IMR-90 (cell line): ENCODE measurements around the gene MKKS. TPM values are rescaled to one million over a fixed set of nuclear protein-coding genes. Genes with fewer than 3 reads are reported as not detected.
A peak's percentile ranks its signal among the peaks of the same experiment; 100 is the strongest.

Experiments
- ATAC-seq: fragments of 200-7000 bp; cut with Tn5 transposase; 2 replicates; pipeline ENCODE4 v1.9.1; 2020; ENCODE audit warnings: low read depth, mild to moderate bottlenecking, moderate library complexity
- BruUV-seq: library from RNA; stranded (reverse); fragments of 400-500 nt; replicated peaks from 2 replicates; lab custom pipeline; 2021; lab: Mats Ljungman, UMichigan
- CTCF ChIA-PET: fragments of 300-600 bp; formaldehyde crosslinking; extraction: SDS; loops from one replicate; lab custom pipeline; 2021; ENCODE audit warnings: antibody characterized with exemption; lab: Yijun Ruan, JAX
- POLR2A ChIA-PET: fragments of 300-600 bp; sonication (Branson Sonifier 250); formaldehyde crosslinking; loops from one replicate; lab custom pipeline; 2022; ENCODE audit warnings: antibody characterized with exemption; ENCODE audit not compliant: unreplicated experiment; lab: Charles Lee
- DNase-seq: peaks from one replicate; pipeline ENCODE4 v3.0.0; 2013
- H2AFZ ChIP-seq: replicated peaks from 2 replicates; pipeline ENCODE3; 2013; ENCODE audit warnings: low read length, mild to moderate bottlenecking; ENCODE audit not compliant: poor library complexity
- H2AK5ac ChIP-seq: 2 replicates; pipeline ENCODE4 v1.6.1; 2013; ENCODE audit warnings: low read depth, low read length, inconsistent platforms
- H2AK9ac ChIP-seq: replicated peaks from 2 replicates; pipeline ENCODE3; 2013; ENCODE audit warnings: mild to moderate bottlenecking, low read depth, low read length, moderate library complexity; ENCODE audit not compliant: poor library complexity
- H2BK120ac ChIP-seq: 2 replicates; pipeline ENCODE4 v1.6.1; 2013; ENCODE audit warnings: low read depth, low read length, inconsistent platforms
- H2BK15ac ChIP-seq: 3 replicates; pipeline ENCODE4 v1.6.1; 2013; ENCODE audit warnings: low read depth, low read length, inconsistent platforms
- H2BK20ac ChIP-seq: 2 replicates; pipeline ENCODE4 v1.6.1; 2013; ENCODE audit warnings: low read depth, mild to moderate bottlenecking, inconsistent platforms, low read length, moderate library complexity
- H2BK5ac ChIP-seq: 2 replicates; pipeline ENCODE4 v1.6.1; 2013; ENCODE audit warnings: mild to moderate bottlenecking, low read depth, low read length, inconsistent platforms; ENCODE audit not compliant: poor library complexity, severe bottlenecking
- H3K14ac ChIP-seq: replicated peaks from 2 replicates; pipeline ENCODE4 v1.6.1; 2013; ENCODE audit warnings: low read depth, low read length, inconsistent platforms
- H3K18ac ChIP-seq: 2 replicates; pipeline ENCODE4 v1.6.1; 2013; ENCODE audit warnings: low read depth, low read length, control low read depth
- H3K23ac ChIP-seq: 2 replicates; pipeline ENCODE4 v1.6.1; 2013; ENCODE audit warnings: low read depth, low read length, inconsistent platforms
- H3K27ac ChIP-seq: 2 replicates; pipeline ENCODE4 v1.5.1; 2013; ENCODE audit warnings: mild to moderate bottlenecking, control low read depth, low read length; ENCODE audit not compliant: insufficient read depth
- H3K27me3 ChIP-seq: 2 replicates; pipeline ENCODE4 v1.6.1; 2013; ENCODE audit warnings: low read length; ENCODE audit not compliant: control insufficient read depth, insufficient read depth
- H3K36me3 ChIP-seq: 2 replicates; pipeline ENCODE4 v1.6.1; 2013; ENCODE audit warnings: low read length, mixed read lengths; ENCODE audit not compliant: control insufficient read depth, insufficient read depth
- H3K4ac ChIP-seq: 2 replicates; pipeline ENCODE4 v1.6.1; 2013; ENCODE audit warnings: low read depth, low read length, inconsistent platforms
- H3K4me1 ChIP-seq: 2 replicates; pipeline ENCODE4 v1.6.1; 2013; ENCODE audit warnings: low read length, mixed read lengths; ENCODE audit not compliant: control insufficient read depth, insufficient read depth
- H3K4me2 ChIP-seq: 2 replicates; pipeline ENCODE4 v1.6.1; 2013; ENCODE audit warnings: low read depth, mild to moderate bottlenecking, control low read depth, low read length, moderate library complexity
- H3K4me3 ChIP-seq: 2 replicates; pipeline ENCODE4 v1.5.1; 2013; ENCODE audit warnings: low read depth, mild to moderate bottlenecking, control low read depth, low read length, moderate library complexity; ENCODE audit not compliant: insufficient read depth
- H3K56ac ChIP-seq: 2 replicates; pipeline ENCODE4 v1.6.1; 2013; ENCODE audit warnings: low read length, inconsistent platforms; ENCODE audit not compliant: insufficient read depth; ENCODE audit errors: extremely low read depth
- H3K79me1 ChIP-seq, 2 experiments: 2 replicates each; pipeline ENCODE4 v1.6.1; 2013; ENCODE audit warnings: low read length in 2 of 2, inconsistent platforms in 1 of 2, low read depth in 1 of 2
- H3K9ac ChIP-seq: 2 replicates; pipeline ENCODE4 v1.6.1; 2013; ENCODE audit warnings: low read depth, low read length, control low read depth
- H3K9me1 ChIP-seq: 2 replicates; pipeline ENCODE4 v1.6.1; 2013; ENCODE audit warnings: low read length, inconsistent platforms; ENCODE audit not compliant: insufficient read depth
- H3K9me3 ChIP-seq: 2 replicates; pipeline ENCODE4 v1.6.1; 2013; ENCODE audit warnings: low read length; ENCODE audit not compliant: control insufficient read depth, insufficient read depth
- H4K20me1 ChIP-seq: 2 replicates; pipeline ENCODE4 v1.6.1; 2013; ENCODE audit warnings: low read length, inconsistent platforms; ENCODE audit not compliant: insufficient read depth
- H4K5ac ChIP-seq: 2 replicates; pipeline ENCODE4 v1.6.1; 2013; ENCODE audit warnings: mild to moderate bottlenecking, low read depth, low read length, control low read depth
- H4K8ac ChIP-seq, 2 experiments: 2 replicates each; pipeline ENCODE4 v1.6.1; 2013; ENCODE audit warnings: low read depth in 2 of 2, low read length in 2 of 2, control low read depth in 1 of 2, inconsistent platforms in 1 of 2
- H4K91ac ChIP-seq: 2 replicates; pipeline ENCODE4 v1.6.1; 2013; ENCODE audit warnings: low read depth, low read length, inconsistent platforms; ENCODE audit not compliant: insufficient read depth
- MAFK ChIP-seq: IDR thresholded peaks from 2 replicates; pipeline ENCODE4 v1.6.1; 2012; ENCODE audit warnings: low read depth, low read length, improper control_type of control experiment
- MXI1 ChIP-seq: IDR thresholded peaks from 2 replicates; pipeline ENCODE4 v1.6.1; 2012; ENCODE audit warnings: low read depth, mild to moderate bottlenecking, low read length, moderate library complexity, borderline replicate concordance
- NFE2L2 ChIP-seq: fragments of 150-350 bp; IDR thresholded peaks from 2 replicates; pipeline ENCODE4 v1.6.1; 2016; ENCODE audit warnings: low read depth, mild to moderate bottlenecking, low read length
- WGBS, 2 experiments: methylation state at CpG; one replicate each; pipeline versions ENCODE4 v1.1.5 to v1.1.7; 2013; ENCODE audit warnings: missing lambda C conversion rate in 2 of 2; ENCODE audit not compliant: insufficient read length in 1 of 2; ENCODE audit errors: extremely low coverage in 2 of 2; 5-methylcytosine and 5-hydroxymethylcytosine counted together
- dilution Hi-C: fragments of 300-500 bp; cut with HindIII; formaldehyde crosslinking; loops from one replicate; pipeline ENCODE4 v1.14.3; 2018; ENCODE audit warnings: low sequenced_read_pairs; ENCODE audit not compliant: unreplicated experiment
- in situ Hi-C: fragments of 300-500 bp; cut with MboI; formaldehyde crosslinking; loops from 3 replicates; pipeline ENCODE4 v1.14.3; 2019; ENCODE audit warnings: low sequenced_read_pairs, inconsistent platforms, mixed read lengths
- intact Hi-C: fragments of 100-400 bp; cut with micrococcal nuclease; formaldehyde crosslinking; loops from 2 replicates; pipeline ENCODE4 v1.10.0; 2022
- polyA plus RNA-seq, 3 experiments: library from polyadenylated mRNA; depleted of rRNA; stranded (reverse); fragments of >200 nt; gene quantifications; 2 replicates each; pipeline ENCODE4 v1.2.3, GENCODE V29; 2012; ENCODE audit warnings: low replicate concordance in 1 of 3
- total RNA-seq: library from RNA; depleted of rRNA; stranded (reverse); fragments of >200 nt; gene quantifications from 2 replicates; pipeline ENCODE4 v1.2.3, GENCODE V29; 2012

The MKKS gene
- total and polyA plus RNA-seq, 2 of the 4 experiments (the other 2 are of a cell fraction): 6.9 to 7.5 TPM

- intact Hi-C loops: no loop called here
- CTCF ChIA-PET: interaction anchor here (1.0 kb wide), 1 partner anchor 433 kb away, joined by 3 read pairs; no protein-coding TSS in a partner anchor
- no TSS peak for BruUV-seq
Measured at GRCh38 chr20:10411673-10412072, 22.3 kb downstream of the MKKS start.

More at GRCh38 chr20:10411673-10412072, 22.3 kb downstream of the MKKS start:
- H3K9ac ChIP-seq: no peak overlapping the region
- H3K56ac ChIP-seq: no peak overlapping the region
- H3K23ac ChIP-seq: no peak overlapping the region
- H2AFZ ChIP-seq: no peak overlapping the region
- H4K91ac ChIP-seq: no peak overlapping the region
- no peak overlapping the region for H2BK5ac ChIP-seq
- H2AK9ac ChIP-seq: no peak overlapping the region
- no peaks in the 10 kb centered on the region for H3K4me1 ChIP-seq
- H3K79me1 ChIP-seq: peaks cover 3 to 15% of the 10 kb centered on the region in 2 experiments; a peak in 3 of 4 replicates
- no peak overlapping the region for H2BK15ac ChIP-seq
- in situ Hi-C loops (loop anchor here (10.0 kb wide), 1 partner anchor 787 kb away; no protein-coding TSS in a partner anchor), dilution Hi-C loops (no loop called here)
- no peak overlapping the region for H2AK5ac ChIP-seq
- H4K20me1 ChIP-seq: no peaks in the 10 kb centered on the region
- H3K36me3 ChIP-seq: peaks cover 3% of the 10 kb centered on the region
- no peak overlapping the region for H4K8ac ChIP-seq
- H3K27ac ChIP-seq: no peak overlapping the region
- ATAC-seq (no peak), DNase-seq (no peak)
- H3K9me1 ChIP-seq: no peaks in the 10 kb centered on the region
- no peak overlapping the region for H3K14ac ChIP-seq
- no peak overlapping the region for H3K4ac ChIP-seq
- POLR2A ChIA-PET: no interaction called here
- TF ChIP-seq MXI1: no peak
- TF ChIP-seq NFE2L2: no peak
- TF ChIP-seq MAFK: peak; percentile 48
- H3K18ac ChIP-seq: no peak overlapping the region
- H3K4me2 ChIP-seq: no peak overlapping the region
- no peak overlapping the region for H2BK120ac ChIP-seq
- no peak overlapping the region for H4K5ac ChIP-seq
- H3K4me3 ChIP-seq: no peak overlapping the region
- WGBS, 2 experiments: no CpG with 5 or more reads among the region's 1 CpG
- no peaks in the 10 kb centered on the region for H3K27me3 ChIP-seq
- H3K9me3 ChIP-seq: no peaks in the 10 kb centered on the region
- H2BK20ac ChIP-seq: no peak overlapping the region
